ENCODE measurements around the gene UGT1A5. TPM values are rescaled to one million over a fixed set of nuclear protein-coding genes. Genes with fewer than 3 reads are reported as not detected.

UGT1A5 gene
- polyA plus RNA-seq, 1 donor (not counting 4 experiments of a cell fraction or from before 2014, with no cell fraction given), result 1.3 TPM

DNA sequence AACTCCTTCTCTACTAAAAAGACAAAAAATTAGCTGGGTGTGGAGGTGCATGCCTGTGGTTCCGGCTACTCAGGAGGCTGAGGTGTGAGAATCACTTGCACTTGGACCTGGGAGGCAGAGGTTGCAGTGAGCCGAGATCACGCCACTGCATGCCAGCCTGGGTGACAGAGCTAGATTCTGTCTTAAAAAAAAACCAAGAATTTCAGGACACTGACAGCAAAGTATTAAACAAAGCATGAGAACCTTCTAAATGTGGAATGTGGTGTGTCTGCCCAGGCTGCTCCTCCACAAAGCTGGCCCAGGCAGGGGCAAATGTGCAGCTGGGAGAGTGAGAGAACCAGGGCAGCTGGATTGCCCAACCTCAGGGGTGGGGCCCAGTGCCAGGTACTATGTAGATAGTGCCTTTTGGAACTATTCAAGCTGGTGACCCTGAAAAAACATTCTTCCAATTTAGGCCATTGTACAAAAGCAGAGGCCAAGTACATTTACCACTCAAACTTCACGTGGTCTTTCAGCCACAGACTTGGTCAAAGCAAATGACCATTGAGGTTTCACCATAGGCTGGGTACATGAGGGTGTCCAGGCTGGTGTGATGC lies 6.7 kb upstream of the UGT1A5 start:
- no peak overlapping the region for H3K4me3 ChIP-seq (ENCODE audit: control insufficient read depth in 2 of 3, extremely low read depth in 1 of 3, insufficient read depth in 2 of 3, low read depth in 1 of 3, low read length in 3 of 3)
- H3K36me3 ChIP-seq (ENCODE audit: control insufficient read depth in 2 of 2, extremely low read depth in 1 of 2, insufficient read depth in 2 of 2, low read length in 2 of 2), result no peaks in the 10 kb centered on the region
- H3K4me1 ChIP-seq (ENCODE audit: control insufficient read depth, extremely low read depth, insufficient read depth, low read length), result peaks cover 34% of the 10 kb centered on the region
- FAIRE-seq (no peak), DNase-seq (ENCODE audit: low read depth, low spot score) (no peak)
- TF ChIP-seq, protein P1, sequence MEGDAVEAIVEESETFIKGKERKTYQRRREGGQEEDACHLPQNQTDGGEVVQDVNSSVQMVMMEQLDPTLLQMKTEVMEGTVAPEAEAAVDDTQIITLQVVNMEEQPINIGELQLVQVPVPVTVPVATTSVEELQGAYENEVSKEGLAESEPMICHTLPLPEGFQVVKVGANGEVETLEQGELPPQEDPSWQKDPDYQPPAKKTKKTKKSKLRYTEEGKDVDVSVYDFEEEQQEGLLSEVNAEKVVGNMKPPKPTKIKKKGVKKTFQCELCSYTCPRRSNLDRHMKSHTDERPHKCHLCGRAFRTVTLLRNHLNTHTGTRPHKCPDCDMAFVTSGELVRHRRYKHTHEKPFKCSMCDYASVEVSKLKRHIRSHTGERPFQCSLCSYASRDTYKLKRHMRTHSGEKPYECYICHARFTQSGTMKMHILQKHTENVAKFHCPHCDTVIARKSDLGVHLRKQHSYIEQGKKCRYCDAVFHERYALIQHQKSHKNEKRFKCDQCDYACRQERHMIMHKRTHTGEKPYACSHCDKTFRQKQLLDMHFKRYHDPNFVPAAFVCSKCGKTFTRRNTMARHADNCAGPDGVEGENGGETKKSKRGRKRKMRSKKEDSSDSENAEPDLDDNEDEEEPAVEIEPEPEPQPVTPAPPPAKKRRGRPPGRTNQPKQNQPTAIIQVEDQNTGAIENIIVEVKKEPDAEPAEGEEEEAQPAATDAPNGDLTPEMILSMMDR (optimal IDR thresholded peaks at IDR 0.05 in 1 of 3, IDR thresholded peaks at IDR 0.05 in 1 of 3, conservative IDR thresholded peaks at IDR 0.05 in 1 of 3; ENCODE audit: extremely low read depth in 1 of 3, insufficient read depth in 2 of 3, low read length in 3 of 3), result no peak
- no peak for TF ChIP-seq EZH2 (IDR thresholded peaks at IDR 0.05; ENCODE audit: low read length)
- dilution Hi-C loops (cut with MboI; ENCODE audit: extremely low pct_ligation_motif_present, low sequenced_read_pairs), result no loop called here
- peak overlapping the region; percentile 59 for H3K27ac ChIP-seq (ENCODE audit: control insufficient read depth, insufficient read depth, low read length)
- peak overlapping the region; percentile 8 for H3K9ac ChIP-seq (ENCODE audit: control insufficient read depth, extremely low read depth, insufficient read depth, low read length)
- H3K9me1 ChIP-seq (ENCODE audit: control insufficient read depth, extremely low read depth, insufficient read depth, low read length), result no peaks in the 10 kb centered on the region
- H4K20me1 ChIP-seq (ENCODE audit: control insufficient read depth, extremely low read depth, insufficient read depth, low read length), result no peaks in the 10 kb centered on the region
- peak overlapping the region; percentile 36 for H3K4me2 ChIP-seq (ENCODE audit: control insufficient read depth, extremely low read depth, insufficient read depth, low read depth, low read length)
- no peaks in the 10 kb centered on the region for H3K27me3 ChIP-seq (ENCODE audit: control insufficient read depth, extremely low read depth, insufficient read depth, low read length)
- H3K9me3 ChIP-seq (ENCODE audit: control insufficient read depth, low read depth, low read length), result no peaks in the 10 kb centered on the region
- peaks cover 43% of the 10 kb centered on the region for H3K79me2 ChIP-seq (ENCODE audit: control insufficient read depth, insufficient read depth, low read length)
- no peak overlapping the region for H2AFZ ChIP-seq (ENCODE audit: control insufficient read depth, low read length)

DNA sequence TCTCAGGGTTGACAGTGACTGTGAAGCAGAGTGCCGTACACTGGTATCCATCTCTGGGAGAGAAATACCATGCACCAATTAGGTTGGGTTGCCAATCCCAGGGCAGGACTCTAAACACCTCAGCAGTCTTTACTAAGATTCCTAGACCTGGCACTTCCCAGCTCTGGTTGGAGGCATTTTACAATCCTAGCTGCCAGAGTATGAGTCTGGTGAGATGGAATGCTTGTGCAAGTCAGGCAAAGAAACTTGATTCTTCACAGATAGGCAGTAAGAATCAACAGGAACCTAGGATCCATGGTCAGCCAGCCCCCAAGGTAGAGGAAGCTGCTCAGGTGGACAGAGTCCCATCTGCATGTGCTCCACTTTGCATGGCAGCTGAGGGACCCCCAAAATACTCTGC lies 6.0 kb upstream of the UGT1A5 start:
- H3K4me1 ChIP-seq (ENCODE audit: control insufficient read depth, extremely low read depth, insufficient read depth, low read length), result peaks cover 37% of the 10 kb centered on the region
- H3K9ac ChIP-seq (ENCODE audit: control insufficient read depth, extremely low read depth, insufficient read depth, low read length), result no peak overlapping the region

More for the DNA sequence above, 6.0 kb upstream of the UGT1A5 start:
- DNase-seq (ENCODE audit: low read depth, low spot score) (no peak), FAIRE-seq (peak; percentile 92)
- no peaks in the 10 kb centered on the region for H3K27me3 ChIP-seq (ENCODE audit: control insufficient read depth, extremely low read depth, insufficient read depth, low read length)
- dilution Hi-C loops (cut with MboI; ENCODE audit: extremely low pct_ligation_motif_present, low sequenced_read_pairs), result no loop called here
- no peaks in the 10 kb centered on the region for H3K9me3 ChIP-seq (ENCODE audit: control insufficient read depth, low read depth, low read length)
- H2AFZ ChIP-seq (ENCODE audit: control insufficient read depth, low read length), result no peak overlapping the region
- peaks cover 47% of the 10 kb centered on the region for H3K79me2 ChIP-seq (ENCODE audit: control insufficient read depth, insufficient read depth, low read length)
- H3K4me2 ChIP-seq (ENCODE audit: control insufficient read depth, extremely low read depth, insufficient read depth, low read depth, low read length), result peak overlapping the region; percentile 36
- no peak overlapping the region for H3K4me3 ChIP-seq (ENCODE audit: control insufficient read depth in 2 of 3, extremely low read depth in 1 of 3, insufficient read depth in 2 of 3, low read depth in 1 of 3, low read length in 3 of 3)
- TF ChIP-seq, protein P1 (optimal IDR thresholded peaks at IDR 0.05 in 1 of 3, IDR thresholded peaks at IDR 0.05 in 1 of 3, conservative IDR thresholded peaks at IDR 0.05 in 1 of 3; ENCODE audit: extremely low read depth in 1 of 3, insufficient read depth in 2 of 3, low read length in 3 of 3), result no peak
- TF ChIP-seq EZH2 (IDR thresholded peaks at IDR 0.05; ENCODE audit: low read length), result no peak
- H4K20me1 ChIP-seq (ENCODE audit: control insufficient read depth, extremely low read depth, insufficient read depth, low read length), result no peaks in the 10 kb centered on the region
- H3K9me1 ChIP-seq (ENCODE audit: control insufficient read depth, extremely low read depth, insufficient read depth, low read length), result no peaks in the 10 kb centered on the region
- peak overlapping the region; percentile 59 for H3K27ac ChIP-seq (ENCODE audit: control insufficient read depth, insufficient read depth, low read length)
- H3K36me3 ChIP-seq (ENCODE audit: control insufficient read depth in 2 of 2, extremely low read depth in 1 of 2, insufficient read depth in 2 of 2, low read length in 2 of 2), result no peaks in the 10 kb centered on the region

Data from keratinocyte (primary cell).